Measurements from ENCODE around the gene BBS12. TPM values are rescaled to one million over a fixed set of nuclear protein-coding genes. Genes with fewer than 3 reads are reported as not detected.
A peak's percentile ranks its signal among the peaks of the same experiment; 100 is the strongest.

The BBS12 gene
- total and polyA plus RNA-seq, 2 donors (not counting 1 experiment from before 2014, with no cell fraction given) = 3.6 to 8.4 TPM

GRCh38 chr4:122777846-122778673 is 45.6 kb downstream of the BBS12 start:
- no peaks in the 10 kb centered on the region for H3K27me3 ChIP-seq (ENCODE audit: control insufficient read depth, insufficient read depth, low read length)
- H3K79me2 ChIP-seq (ENCODE audit: control insufficient read depth, insufficient read depth, low read length) = no peaks in the 10 kb centered on the region
- H3K27ac ChIP-seq (ENCODE audit: insufficient read depth, low read length) = peak overlapping the region; percentile 55
- no peak overlapping the region for H3K9ac ChIP-seq (ENCODE audit: insufficient read depth, low read length)
- peaks cover 10% of the 10 kb centered on the region for H3K4me1 ChIP-seq (ENCODE audit: control insufficient read depth, extremely low read depth, insufficient read depth, low read length)
- H3K36me3 ChIP-seq (ENCODE audit: control insufficient read depth, insufficient read depth, low read length) = no peaks in the 10 kb centered on the region
- H3K4me3 ChIP-seq (replicated peaks in 1 of 4; ENCODE audit: control extremely low read depth in 1 of 4, insufficient read depth in 1 of 4, low read depth in 3 of 4, low read length in 4 of 4) = no peak overlapping the region
- peak overlapping the region; percentile 41 for H3K4me2 ChIP-seq (ENCODE audit: extremely low read depth, insufficient read depth, low read length)
- no peaks in the 10 kb centered on the region for H3K9me3 ChIP-seq (ENCODE audit: control insufficient read depth, insufficient read depth, low read depth, low read length)
- TF ChIP-seq CTCF (conservative IDR thresholded peaks at IDR 0.05 in 1 of 2, IDR thresholded peaks at IDR 0.05 in 1 of 2; ENCODE audit: low read depth in 1 of 2, low read length in 2 of 2) = no peak
- no peak for TF ChIP-seq EZH2 (IDR thresholded peaks at IDR 0.05; ENCODE audit: low read length, missing control alignments)
- H4K20me1 ChIP-seq (ENCODE audit: control insufficient read depth, extremely low read depth, insufficient read depth, low read length) = no peaks in the 10 kb centered on the region
- no peak overlapping the region for H2AFZ ChIP-seq (ENCODE audit: low read length)
- peak; percentile 89 to 93 for DNase-seq (ENCODE audit: low read depth in 2 of 2)

- no peaks in the 10 kb centered on the region for H3K79me2 ChIP-seq (ENCODE audit: control insufficient read depth, insufficient read depth, low read length)
- no peak overlapping the region for H3K4me2 ChIP-seq (ENCODE audit: extremely low read depth, insufficient read depth, low read length)
- no peaks in the 10 kb centered on the region for H3K36me3 ChIP-seq (ENCODE audit: control insufficient read depth, insufficient read depth, low read length)
- H4K20me1 ChIP-seq (ENCODE audit: control insufficient read depth, extremely low read depth, insufficient read depth, low read length) = no peaks in the 10 kb centered on the region
- DNase-seq (ENCODE audit: low read depth in 2 of 2) = no peak
- H3K4me1 ChIP-seq (ENCODE audit: control insufficient read depth, extremely low read depth, insufficient read depth, low read length) = peaks cover 14% of the 10 kb centered on the region
- TF ChIP-seq EZH2 (IDR thresholded peaks at IDR 0.05; ENCODE audit: low read length, missing control alignments) (no peak), CTCF (conservative IDR thresholded peaks at IDR 0.05 in 1 of 2, IDR thresholded peaks at IDR 0.05 in 1 of 2; ENCODE audit: low read depth in 1 of 2, low read length in 2 of 2) (no peak)
- no peak overlapping the region for H3K4me3 ChIP-seq (replicated peaks in 1 of 4; ENCODE audit: control extremely low read depth in 1 of 4, insufficient read depth in 1 of 4, low read depth in 3 of 4, low read length in 4 of 4)
- no peaks in the 10 kb centered on the region for H3K27me3 ChIP-seq (ENCODE audit: control insufficient read depth, insufficient read depth, low read length)
- no peaks in the 10 kb centered on the region for H3K9me3 ChIP-seq (ENCODE audit: control insufficient read depth, insufficient read depth, low read depth, low read length)
- H3K9ac ChIP-seq (ENCODE audit: insufficient read depth, low read length) = no peak overlapping the region
- no peak overlapping the region for H3K27ac ChIP-seq (ENCODE audit: insufficient read depth, low read length)
- peak overlapping the region; percentile 51 for H2AFZ ChIP-seq (ENCODE audit: low read length)
These were observed 49.0 kb downstream of the BBS12 start for GRCh38 chr4:122781486-122781885.

- H3K27ac ChIP-seq (ENCODE audit: insufficient read depth, low read length) = peak overlapping the region; percentile 53
- peaks cover 11% of the 10 kb centered on the region for H3K4me1 ChIP-seq (ENCODE audit: control insufficient read depth, extremely low read depth, insufficient read depth, low read length)
- no peaks in the 10 kb centered on the region for H3K79me2 ChIP-seq (ENCODE audit: control insufficient read depth, insufficient read depth, low read length)
- no peaks in the 10 kb centered on the region for H3K36me3 ChIP-seq (ENCODE audit: control insufficient read depth, insufficient read depth, low read length)
- H3K9me3 ChIP-seq (ENCODE audit: control insufficient read depth, insufficient read depth, low read depth, low read length) = no peaks in the 10 kb centered on the region
- TF ChIP-seq EZH2 (IDR thresholded peaks at IDR 0.05; ENCODE audit: low read length, missing control alignments) (no peak), CTCF (conservative IDR thresholded peaks at IDR 0.05 in 1 of 2, IDR thresholded peaks at IDR 0.05 in 1 of 2; ENCODE audit: low read depth in 1 of 2, low read length in 2 of 2) (no peak)
- peak overlapping the region; percentile 4 for H3K4me2 ChIP-seq (ENCODE audit: extremely low read depth, insufficient read depth, low read length)
- no peak overlapping the region for H3K9ac ChIP-seq (ENCODE audit: insufficient read depth, low read length)
- no peak overlapping the region for H2AFZ ChIP-seq (ENCODE audit: low read length)
- H4K20me1 ChIP-seq (ENCODE audit: control insufficient read depth, extremely low read depth, insufficient read depth, low read length) = no peaks in the 10 kb centered on the region
- peak; percentile 71 to 98 for DNase-seq (ENCODE audit: low read depth in 2 of 2)
- H3K4me3 ChIP-seq (replicated peaks in 1 of 4; ENCODE audit: control extremely low read depth in 1 of 4, insufficient read depth in 1 of 4, low read depth in 3 of 4, low read length in 4 of 4) = no peak overlapping the region
- no peaks in the 10 kb centered on the region for H3K27me3 ChIP-seq (ENCODE audit: control insufficient read depth, insufficient read depth, low read length)
These were observed 51.1 kb downstream of the BBS12 start for GRCh38 chr4:122783301-122784215.

Data from fibroblast of lung (primary cell).